ENCODE measurements around the gene SLIT3. TPM values are rescaled to one million over a fixed set of nuclear protein-coding genes. Genes with fewer than 3 reads are reported as not detected.

The SLIT3 gene
- total and polyA plus RNA-seq, 10 of the 15 experiments (the other 5 are each of a cell fraction or from before 2014, with no cell fraction given): 0.05 TPM; not detected in 9

DNA sequence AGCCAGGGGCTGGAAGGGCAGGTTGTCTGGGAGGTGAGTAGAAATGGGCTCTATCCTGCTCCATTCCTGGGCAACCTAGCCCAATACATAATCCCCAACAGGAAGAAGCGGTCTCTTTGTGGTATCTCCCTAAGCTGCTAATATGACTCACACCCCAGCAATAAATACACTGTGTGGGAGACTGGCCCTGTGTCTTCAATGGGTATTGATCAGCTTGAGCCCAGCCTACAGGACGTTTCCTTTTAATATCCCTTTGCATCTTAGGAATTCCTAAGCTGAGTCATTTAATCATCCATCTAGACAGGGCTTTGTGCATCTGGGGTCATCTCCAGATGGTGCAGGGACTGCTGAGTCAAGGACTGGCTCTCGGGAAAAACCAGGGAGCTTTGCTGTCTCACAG is 514.8 kb downstream of the SLIT3 start:
- in situ Hi-C loops (cut with MboI): no loop called here
- DNase-seq (ENCODE audit: low read depth, low spot score) (no peak), ATAC-seq (no peak; the same call in 2 of the 3 replicates), FAIRE-seq (no peak)
- H3K4me3 ChIP-seq: no peak overlapping the region
- no peak overlapping the region for H3K9ac ChIP-seq (ENCODE audit: control insufficient read depth, insufficient read depth, low read length)
- no peak overlapping the region for H3K4me2 ChIP-seq (ENCODE audit: control insufficient read depth, insufficient read depth)
- H3K9me3 ChIP-seq (replicated peaks; ENCODE audit: control insufficient read depth, insufficient read depth, low read length): no peaks in the 10 kb centered on the region
- no peak for TF ChIP-seq ZZZ3 (IDR thresholded peaks at IDR 0.05; ENCODE audit: control insufficient read depth, insufficient read length, low read depth)
- TF ChIP-seq DPF2 (IDR thresholded peaks at IDR 0.05): no peak
- TF ChIP-seq NR2C2 (IDR thresholded peaks at IDR 0.05; ENCODE audit: borderline replicate concordance, control insufficient read depth, insufficient read length, low read depth): no peak
- TF ChIP-seq, protein P1, sequence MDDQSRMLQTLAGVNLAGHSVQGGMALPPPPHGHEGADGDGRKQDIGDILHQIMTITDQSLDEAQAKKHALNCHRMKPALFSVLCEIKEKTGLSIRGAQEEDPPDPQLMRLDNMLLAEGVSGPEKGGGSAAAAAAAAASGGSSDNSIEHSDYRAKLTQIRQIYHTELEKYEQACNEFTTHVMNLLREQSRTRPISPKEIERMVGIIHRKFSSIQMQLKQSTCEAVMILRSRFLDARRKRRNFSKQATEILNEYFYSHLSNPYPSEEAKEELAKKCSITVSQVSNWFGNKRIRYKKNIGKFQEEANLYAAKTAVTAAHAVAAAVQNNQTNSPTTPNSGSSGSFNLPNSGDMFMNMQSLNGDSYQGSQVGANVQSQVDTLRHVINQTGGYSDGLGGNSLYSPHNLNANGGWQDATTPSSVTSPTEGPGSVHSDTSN (IDR thresholded peaks at IDR 0.05; ENCODE audit: insufficient replicate concordance, low read depth, low read length): no peak
- TF ChIP-seq, protein P2, sequence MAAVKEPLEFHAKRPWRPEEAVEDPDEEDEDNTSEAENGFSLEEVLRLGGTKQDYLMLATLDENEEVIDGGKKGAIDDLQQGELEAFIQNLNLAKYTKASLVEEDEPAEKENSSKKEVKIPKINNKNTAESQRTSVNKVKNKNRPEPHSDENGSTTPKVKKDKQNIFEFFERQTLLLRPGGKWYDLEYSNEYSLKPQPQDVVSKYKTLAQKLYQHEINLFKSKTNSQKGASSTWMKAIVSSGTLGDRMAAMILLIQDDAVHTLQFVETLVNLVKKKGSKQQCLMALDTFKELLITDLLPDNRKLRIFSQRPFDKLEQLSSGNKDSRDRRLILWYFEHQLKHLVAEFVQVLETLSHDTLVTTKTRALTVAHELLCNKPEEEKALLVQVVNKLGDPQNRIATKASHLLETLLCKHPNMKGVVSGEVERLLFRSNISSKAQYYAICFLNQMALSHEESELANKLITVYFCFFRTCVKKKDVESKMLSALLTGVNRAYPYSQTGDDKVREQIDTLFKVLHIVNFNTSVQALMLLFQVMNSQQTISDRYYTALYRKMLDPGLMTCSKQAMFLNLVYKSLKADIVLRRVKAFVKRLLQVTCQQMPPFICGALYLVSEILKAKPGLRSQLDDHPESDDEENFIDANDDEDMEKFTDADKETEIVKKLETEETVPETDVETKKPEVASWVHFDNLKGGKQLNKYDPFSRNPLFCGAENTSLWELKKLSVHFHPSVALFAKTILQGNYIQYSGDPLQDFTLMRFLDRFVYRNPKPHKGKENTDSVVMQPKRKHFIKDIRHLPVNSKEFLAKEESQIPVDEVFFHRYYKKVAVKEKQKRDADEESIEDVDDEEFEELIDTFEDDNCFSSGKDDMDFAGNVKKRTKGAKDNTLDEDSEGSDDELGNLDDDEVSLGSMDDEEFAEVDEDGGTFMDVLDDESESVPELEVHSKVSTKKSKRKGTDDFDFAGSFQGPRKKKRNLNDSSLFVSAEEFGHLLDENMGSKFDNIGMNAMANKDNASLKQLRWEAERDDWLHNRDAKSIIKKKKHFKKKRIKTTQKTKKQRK (IDR thresholded peaks at IDR 0.05; ENCODE audit: low read depth, low read length): no peak
- no peak for TF ChIP-seq RB1 (IDR thresholded peaks at IDR 0.05; ENCODE audit: borderline replicate concordance)
- no peak for TF ChIP-seq MYC (IDR thresholded peaks at IDR 0.05; ENCODE audit: insufficient read depth, insufficient read length, insufficient replicate concordance, low read length, severe bottlenecking)
- TF ChIP-seq, protein P3, sequence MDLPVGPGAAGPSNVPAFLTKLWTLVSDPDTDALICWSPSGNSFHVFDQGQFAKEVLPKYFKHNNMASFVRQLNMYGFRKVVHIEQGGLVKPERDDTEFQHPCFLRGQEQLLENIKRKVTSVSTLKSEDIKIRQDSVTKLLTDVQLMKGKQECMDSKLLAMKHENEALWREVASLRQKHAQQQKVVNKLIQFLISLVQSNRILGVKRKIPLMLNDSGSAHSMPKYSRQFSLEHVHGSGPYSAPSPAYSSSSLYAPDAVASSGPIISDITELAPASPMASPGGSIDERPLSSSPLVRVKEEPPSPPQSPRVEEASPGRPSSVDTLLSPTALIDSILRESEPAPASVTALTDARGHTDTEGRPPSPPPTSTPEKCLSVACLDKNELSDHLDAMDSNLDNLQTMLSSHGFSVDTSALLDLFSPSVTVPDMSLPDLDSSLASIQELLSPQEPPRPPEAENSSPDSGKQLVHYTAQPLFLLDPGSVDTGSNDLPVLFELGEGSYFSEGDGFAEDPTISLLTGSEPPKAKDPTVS (IDR thresholded peaks at IDR 0.05; ENCODE audit: low read depth, low read length): no peak
- no peak for TF ChIP-seq NFXL1 (IDR thresholded peaks at IDR 0.05; ENCODE audit: borderline replicate concordance)
- no peak for TF ChIP-seq CBX5 (IDR thresholded peaks at IDR 0.05; ENCODE audit: low read depth)
- no peak for TF ChIP-seq IKZF1 (conservative IDR thresholded peaks at IDR 0.05)
- TF ChIP-seq, protein P4, sequence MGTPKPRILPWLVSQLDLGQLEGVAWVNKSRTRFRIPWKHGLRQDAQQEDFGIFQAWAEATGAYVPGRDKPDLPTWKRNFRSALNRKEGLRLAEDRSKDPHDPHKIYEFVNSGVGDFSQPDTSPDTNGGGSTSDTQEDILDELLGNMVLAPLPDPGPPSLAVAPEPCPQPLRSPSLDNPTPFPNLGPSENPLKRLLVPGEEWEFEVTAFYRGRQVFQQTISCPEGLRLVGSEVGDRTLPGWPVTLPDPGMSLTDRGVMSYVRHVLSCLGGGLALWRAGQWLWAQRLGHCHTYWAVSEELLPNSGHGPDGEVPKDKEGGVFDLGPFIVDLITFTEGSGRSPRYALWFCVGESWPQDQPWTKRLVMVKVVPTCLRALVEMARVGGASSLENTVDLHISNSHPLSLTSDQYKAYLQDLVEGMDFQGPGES (IDR thresholded peaks at IDR 0.05): no peak
- no peak for TF ChIP-seq CREB1 (IDR thresholded peaks at IDR 0.05; ENCODE audit: low read depth)
- TF ChIP-seq TARDBP (IDR thresholded peaks at IDR 0.05; ENCODE audit: borderline replicate concordance): no peak
- TF ChIP-seq ZSCAN29 (IDR thresholded peaks at IDR 0.05): no peak
- no peaks in the 10 kb centered on the region for H4K20me1 ChIP-seq (ENCODE audit: control insufficient read depth, insufficient read depth)
- CTCF ChIA-PET: no interaction called here
- no peak overlapping the region for H3K27ac ChIP-seq (ENCODE audit: control insufficient read depth, insufficient read depth)
- RAD21 ChIA-PET (ENCODE audit: unreplicated experiment): no interaction called here
- intact Hi-C loops (cut with micrococcal nuclease; ENCODE audit: unreplicated experiment): no loop called here
- H3K36me3 ChIP-seq (ENCODE audit: control insufficient read depth in 2 of 2, insufficient read depth in 2 of 2, low read length in 1 of 2): no peaks in the 10 kb centered on the region
- no peak overlapping the region for H2AFZ ChIP-seq (ENCODE audit: control insufficient read depth, low read depth, low read length)
- WGBS (ENCODE audit: insufficient coverage, insufficient replicate concordance, low lambda C conversion rate, missing lambda C conversion rate): 10% methylated on average over 3 of the region's 3 CpGs
- POLR2A ChIA-PET: no interaction called here
- H3K4me1 ChIP-seq (ENCODE audit: control insufficient read depth, insufficient read depth, low read length): no peaks in the 10 kb centered on the region
- SMC1A ChIA-PET (ENCODE audit: uncharacterized antibody, unreplicated experiment): no interaction called here
- H3K79me2 ChIP-seq (ENCODE audit: control insufficient read depth, insufficient read depth, low read length): no peaks in the 10 kb centered on the region
- no TSS peak for BruUV-seq (replicated peaks)
- peaks cover 6 to 11% of the 10 kb centered on the region in 2 experiments; a peak in 3 of 4 replicates for H3K27me3 ChIP-seq (replicated peaks in 1 of 2; ENCODE audit: control insufficient read depth in 2 of 2, insufficient read depth in 2 of 2, low read length in 1 of 2)
